Forelimb muscle (tissue), 1 donor: ENCODE measurements around the gene ANKRD45. TPM values are rescaled to one million over a fixed set of nuclear protein-coding genes. Genes with fewer than 3 reads are reported as not detected.
"Not testable (repeated sequence)": the region's sequence is repeated elsewhere in the genome, so short reads cannot be mapped to it uniquely, and the experiment has no call there.

Experiments
- DNase-seq: peaks from one replicate; pipeline ENCODE4 v3.0.0-alpha.2; 2013; ENCODE audit warnings: low read depth
- polyA plus RNA-seq: library from polyadenylated mRNA; unstranded; fragments of 120-200 nt; gene quantifications from one replicate; pipeline ENCODE4 v1.2.1, GENCODE V29; 2013; ENCODE audit not compliant: insufficient read length

ANKRD45 gene, protein sequence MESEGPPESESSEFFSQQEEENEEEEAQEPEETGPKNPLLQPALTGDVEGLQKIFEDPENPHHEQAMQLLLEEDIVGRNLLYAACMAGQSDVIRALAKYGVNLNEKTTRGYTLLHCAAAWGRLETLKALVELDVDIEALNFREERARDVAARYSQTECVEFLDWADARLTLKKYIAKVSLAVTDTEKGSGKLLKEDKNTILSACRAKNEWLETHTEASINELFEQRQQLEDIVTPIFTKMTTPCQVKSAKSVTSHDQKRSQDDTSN
- 0.19 TPM for polyA plus RNA-seq

DNA sequence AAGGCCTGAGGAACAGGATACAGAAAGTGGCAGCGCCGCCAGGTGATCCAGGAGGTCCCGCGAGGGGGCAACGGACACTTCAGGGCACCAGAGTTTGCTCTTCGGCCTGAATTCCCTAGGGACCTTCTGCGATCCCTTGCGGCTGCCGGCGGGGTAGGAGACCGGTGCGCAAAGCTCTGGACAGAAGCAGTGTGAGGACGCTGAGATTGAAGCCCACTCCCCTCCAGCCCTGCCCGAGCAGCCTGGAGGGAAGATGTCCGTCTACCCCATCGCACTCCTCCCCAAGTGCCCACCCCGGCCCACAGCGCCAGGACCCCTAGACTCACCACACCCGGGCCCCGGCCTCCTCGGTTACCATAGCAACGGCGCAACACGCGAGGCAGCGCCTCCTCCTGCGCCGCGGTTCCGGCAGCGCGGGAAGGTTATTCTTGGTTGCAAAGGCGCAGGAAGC lies at the start of gene ANKRD45:
TSS of gene ANKRD45 (minus strand) at position 361 of the 451 bp plus-strand sequence. CDS start 10,433 bp downstream, outside the sequence.
- DNase-seq = peak; percentile 5

DNA sequence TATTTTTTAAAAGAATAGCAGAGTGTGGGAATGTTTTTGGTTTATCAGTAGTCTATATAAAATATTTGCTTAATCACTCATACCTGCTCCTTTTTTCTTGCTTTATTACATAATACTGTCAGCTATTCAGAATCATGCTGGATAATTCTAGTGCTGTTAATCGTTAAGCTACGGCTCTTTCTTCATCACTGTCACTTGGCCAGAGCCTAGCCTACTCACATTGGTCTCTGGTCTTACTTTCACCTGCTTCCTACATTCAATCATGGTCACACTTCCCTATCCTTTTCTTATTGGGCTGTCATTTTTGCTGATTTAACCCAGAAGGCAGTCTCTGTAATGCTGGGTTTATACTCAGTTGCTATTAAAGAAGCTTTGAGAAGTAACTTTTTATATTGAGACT lies 47.6 kb upstream of the ANKRD45 start:
- DNase-seq = no peak

DNA sequence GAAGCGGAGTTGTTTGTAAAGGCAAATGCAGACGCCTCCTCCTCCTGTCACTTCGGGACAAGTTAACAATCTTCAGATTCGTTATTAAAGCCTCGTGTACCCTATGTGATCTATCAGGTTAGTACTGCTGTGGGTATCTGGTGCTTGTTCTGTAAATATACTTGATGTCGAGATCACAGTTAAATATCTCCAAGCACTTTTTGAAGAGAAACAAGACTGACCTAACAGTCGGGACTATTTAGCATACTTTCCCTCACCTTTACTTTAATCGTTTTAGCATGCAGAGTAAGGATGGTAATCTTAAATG lies 45.8 kb upstream of the ANKRD45 start:
- DNase-seq = no peak

DNA sequence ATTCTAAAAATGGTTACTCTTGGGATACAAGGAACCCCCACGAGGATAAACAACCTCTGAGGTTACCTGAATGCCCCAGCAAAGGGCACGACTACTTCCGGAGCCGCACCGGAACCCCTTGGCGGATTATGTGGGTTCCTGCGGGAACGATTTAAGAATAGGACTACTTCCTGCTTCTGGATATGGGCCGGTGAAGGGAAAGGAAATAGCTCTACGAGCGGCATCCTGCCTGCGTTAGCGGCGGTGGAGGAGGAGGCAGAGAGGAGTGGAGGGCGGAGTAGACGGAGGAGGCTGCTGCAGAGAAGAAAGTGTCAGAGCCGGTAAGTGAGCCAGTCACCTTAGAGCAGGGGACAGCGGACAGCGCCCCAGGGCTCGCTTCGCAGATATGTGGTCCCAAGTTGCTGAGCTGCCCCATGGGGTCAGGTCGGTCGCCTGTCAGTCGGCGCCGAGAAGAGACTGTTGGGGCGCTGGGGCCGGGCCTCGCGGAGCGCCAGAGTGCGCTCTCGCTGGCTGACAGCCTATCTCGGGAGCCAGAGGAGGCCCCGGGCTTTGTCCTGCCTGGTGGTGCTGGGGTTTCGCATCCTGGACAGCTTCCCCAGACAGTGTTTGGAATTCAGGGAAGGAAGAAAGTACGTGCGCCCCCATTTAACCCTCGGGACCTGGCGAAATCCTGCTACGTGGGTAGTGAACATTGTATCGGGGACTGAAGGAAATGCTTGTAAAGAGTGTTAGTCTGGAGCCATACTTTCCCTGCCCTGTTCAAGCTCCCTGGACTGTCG lies 45.3 kb upstream of the ANKRD45 start, which contains the start of gene KLHL20:
TSS of gene KLHL20 (plus strand) at position 223 of the 779 bp plus-strand sequence. CDS start 1,063 bp downstream, outside the sequence.
- peak; percentile 62 for DNase-seq

DNA sequence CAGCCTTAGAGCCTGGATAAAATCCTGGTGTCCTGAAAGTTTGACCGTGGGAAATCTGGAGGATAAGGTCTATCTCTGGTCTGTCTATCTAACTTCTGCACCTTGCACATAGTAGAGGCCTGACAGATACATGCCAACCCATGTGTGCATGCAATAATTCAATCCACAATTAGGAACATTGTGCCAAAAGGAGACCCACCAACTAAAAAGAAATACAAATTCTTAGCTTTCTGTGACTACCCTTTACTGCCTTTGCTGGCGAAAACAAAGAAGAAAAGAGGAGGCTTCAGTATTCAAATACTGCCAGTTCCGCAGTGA lies 44.7 kb upstream of the ANKRD45 start:
- DNase-seq = no peak

DNA sequence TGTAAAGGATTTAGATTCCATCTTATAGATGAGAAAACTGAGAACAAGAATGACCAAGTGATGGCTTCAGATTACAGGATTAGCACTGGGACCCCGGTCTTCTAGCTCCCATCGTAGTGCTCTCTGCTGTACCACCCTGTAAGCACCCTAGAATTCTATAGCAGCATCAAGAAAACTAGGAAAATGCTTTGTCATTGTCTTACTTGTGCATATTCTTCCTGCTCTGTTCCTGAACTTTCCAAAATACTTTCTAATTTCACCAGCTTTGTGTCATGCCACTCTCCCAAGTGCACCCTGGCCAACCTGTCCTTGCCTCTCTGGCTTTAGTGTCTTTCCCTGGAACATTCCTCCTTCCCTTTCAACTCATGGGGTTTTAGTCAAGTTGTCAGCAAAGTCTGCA lies 39.1 kb upstream of the ANKRD45 start:
- DNase-seq = no peak

DNA sequence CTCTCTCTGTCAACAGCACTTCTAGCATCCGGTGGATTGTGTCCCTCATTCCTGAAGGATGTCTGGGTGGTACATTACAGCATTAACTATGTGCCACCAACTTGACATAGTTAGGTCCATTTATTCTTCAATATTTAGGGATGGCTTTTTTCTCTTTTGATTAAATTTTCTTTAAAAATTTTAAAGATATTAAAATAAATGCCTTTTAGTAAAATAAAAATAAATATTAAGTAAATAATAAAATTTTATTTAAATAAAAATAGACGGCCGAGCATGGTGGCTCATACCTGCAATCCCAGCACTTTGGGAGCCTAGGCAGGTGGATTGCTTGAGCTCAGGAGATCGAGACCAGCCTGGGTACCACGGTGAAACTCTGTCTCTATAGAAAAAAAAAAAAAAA lies 35.5 kb upstream of the ANKRD45 start:
- no peak for DNase-seq

DNA sequence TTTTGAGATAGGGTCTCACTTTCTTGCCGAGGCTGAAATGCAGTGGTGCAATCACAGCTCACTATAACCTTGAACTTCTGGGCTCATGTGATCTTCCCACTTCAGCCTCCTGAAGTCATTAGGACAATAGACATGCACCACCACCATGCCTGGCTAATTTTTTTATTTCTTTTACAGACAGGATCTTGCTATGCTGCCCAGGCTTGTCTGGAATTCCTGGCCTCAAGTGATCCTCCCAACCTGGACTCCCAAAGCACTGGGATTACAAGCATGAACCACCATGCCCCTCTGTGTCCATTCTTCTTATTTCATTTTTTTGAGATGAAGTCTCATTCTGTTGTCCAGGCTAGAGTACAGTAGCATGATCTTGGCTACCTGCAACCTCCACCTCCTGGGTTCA lies 33.1 kb upstream of the ANKRD45 start:
- DNase-seq = no peak

DNA sequence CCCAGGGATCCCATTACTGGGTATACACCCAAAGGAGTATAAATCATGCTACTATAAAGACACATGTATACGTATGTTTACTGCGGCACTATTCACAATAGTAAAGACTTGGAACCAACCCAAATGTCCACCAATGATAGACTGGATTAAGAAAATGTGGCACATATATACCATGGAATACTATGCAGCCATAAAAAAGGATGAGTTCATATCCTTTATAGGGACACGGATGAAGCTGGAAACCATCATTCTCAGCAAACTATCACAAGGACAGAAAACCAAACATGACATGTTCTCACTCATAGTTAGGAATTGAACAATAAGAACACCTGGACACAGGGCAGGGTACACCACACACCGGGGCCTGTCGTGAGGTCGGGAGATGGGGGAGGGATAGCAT lies 31.6 kb upstream of the ANKRD45 start:
- DNase-seq = not testable (repeated sequence)

DNA sequence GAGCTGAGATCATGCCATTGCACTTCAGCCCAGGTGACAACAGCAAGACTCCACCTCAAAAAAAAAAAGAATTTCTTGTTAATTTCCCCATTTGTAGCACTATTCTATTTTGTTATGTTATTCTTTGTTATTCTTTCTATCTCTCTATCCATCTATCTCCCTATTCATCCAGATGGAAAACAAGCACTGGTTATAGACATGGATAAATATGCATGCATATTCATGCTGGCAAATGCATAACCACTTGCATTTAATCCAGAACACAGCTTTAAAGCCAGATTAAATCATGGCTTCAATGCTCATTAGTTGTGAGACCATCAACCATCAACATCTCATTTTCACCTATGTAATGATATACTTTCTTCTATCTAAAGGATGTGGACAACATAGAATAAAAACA lies 23.6 kb upstream of the ANKRD45 start:
- DNase-seq = no peak

DNA sequence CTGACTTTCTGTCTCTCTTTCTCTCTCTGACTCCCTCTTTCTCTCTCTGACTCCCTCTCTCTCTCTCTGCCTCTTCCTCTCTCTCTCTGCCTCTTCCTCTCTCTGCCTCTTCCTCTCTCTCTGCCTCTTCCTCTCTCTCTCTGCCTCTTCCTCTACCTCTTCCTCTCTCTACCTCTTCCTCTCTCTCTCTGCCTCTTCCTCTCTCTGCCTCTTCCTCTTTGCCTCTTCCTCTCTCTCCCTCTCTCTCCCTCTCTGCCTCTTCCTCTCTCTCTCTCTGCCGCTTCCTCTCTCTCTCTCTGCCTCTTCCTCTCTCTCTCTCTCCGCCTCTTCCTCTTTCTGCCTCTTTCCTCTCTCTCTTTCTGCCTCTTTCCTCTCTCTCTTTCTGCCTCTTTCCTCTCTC lies 18.6 kb upstream of the ANKRD45 start:
- no peak for DNase-seq

DNA sequence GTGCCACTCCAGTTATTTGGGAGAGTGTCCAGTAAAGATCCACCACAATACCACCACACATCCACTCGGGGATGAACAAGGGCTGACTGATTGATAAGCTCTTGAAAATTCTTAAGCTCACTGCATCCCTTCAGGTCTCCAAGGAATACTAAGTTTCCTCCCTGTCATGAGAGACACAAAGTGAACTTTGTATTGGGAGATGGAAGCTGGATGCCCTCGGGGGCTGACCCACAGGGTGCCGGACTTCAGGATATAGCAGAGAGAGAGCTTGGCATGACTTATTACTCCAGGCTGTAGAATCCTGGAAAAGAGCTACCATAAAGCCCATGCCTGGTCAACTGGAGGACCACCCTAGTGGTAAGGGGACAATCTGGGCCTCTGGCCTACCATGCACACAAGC lies 15.5 kb upstream of the ANKRD45 start:
- DNase-seq = not testable (repeated sequence)

DNA sequence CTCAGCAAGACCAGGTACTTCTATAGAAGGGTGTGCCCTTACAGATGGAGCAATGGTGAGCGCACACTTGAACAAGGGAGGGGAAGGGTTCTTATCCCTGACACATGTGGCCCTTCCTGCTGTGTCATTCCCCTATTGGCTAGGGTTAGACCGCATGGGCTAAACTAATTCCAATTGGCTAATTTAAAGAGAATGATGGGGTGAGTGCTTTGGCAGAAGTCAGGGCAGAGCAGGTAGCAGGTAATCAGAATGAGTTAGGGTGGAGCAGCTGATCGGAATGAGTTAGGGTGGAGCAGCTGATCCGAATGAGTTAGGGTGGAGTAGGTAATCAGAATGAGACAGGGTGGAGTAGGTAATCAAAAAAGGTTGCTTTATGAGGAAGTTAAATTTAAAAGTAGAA lies 14.2 kb upstream of the ANKRD45 start:
- not testable (repeated sequence) for DNase-seq

DNA sequence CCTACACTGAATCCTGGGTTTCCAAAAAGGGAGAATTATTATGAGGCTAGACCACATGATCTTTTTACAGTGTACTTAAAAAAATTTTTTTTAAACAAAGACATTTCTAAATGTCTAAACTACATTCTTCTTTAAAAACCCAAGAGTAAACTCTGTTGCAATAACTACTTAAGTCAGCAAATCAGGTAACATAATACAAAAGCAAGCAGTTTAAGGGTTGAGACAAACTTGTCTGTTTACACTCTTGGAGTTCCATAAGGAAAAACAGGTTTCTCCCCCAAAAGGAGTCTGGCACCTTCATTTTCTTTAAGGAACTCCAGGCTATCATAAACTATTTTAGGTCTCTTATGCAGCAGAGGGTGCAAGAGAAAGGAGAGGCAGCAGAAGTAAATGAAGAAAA lies 12.5 kb upstream of the ANKRD45 start:
- DNase-seq = no peak

DNA sequence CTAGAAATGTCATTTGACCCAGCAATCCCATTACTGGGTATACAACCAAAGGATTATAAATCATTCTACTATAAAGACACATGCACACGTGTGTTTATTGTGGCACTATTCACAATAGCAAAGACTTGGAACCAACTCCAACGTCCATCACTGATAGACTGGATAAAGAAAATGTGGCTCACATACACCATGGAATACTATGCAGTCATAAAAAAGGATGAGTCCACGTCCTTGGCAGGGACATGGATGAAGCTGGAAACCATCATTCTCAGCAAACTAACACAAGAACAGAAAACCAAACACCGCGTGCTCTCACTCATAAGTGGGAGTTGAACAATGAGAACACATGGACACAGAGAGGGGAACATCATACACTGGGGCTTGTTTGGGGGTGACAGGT lies 10.5 kb upstream of the ANKRD45 start:
- not testable (repeated sequence) for DNase-seq

DNA sequence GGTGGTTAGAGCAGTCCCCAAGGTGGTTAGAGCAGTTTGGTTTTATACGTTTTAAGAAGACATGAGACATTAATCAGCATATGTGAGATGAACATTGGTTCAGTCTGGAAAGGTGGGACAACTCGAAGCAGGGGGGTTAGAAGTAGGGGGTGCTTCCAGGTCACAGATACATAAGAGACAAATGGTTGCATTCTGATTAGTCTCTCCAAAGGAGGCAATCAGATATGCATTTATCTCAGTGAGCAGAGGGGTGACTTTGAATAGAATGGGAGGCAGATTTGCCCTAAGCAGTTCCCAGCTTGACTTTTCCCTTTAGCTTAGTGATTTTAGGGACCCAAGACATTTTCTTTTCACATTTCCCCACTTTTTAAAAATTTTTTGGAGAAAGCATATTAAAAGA lies 4.8 kb upstream of the ANKRD45 start:
- DNase-seq = not testable (repeated sequence)

DNA sequence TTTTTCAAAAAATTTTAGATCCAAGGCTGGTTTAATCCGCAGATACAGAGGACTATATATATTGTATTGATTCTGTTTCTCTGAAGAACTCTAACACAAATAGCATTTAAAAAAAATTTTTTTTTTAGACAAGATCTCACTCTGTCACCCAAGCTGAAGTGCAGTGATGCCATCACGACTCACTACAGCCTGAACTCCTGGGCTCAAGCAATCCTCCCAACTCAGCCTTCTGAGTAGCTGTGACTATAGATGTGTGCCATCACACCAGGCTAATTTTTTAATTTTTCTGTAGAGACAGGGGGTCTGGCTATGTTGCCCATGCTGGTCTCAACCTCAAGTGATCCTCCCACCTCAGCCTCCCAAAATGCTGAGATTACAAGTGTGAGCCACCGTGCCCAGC lies 3.0 kb downstream of the ANKRD45 start:
- DNase-seq = no peak

DNA sequence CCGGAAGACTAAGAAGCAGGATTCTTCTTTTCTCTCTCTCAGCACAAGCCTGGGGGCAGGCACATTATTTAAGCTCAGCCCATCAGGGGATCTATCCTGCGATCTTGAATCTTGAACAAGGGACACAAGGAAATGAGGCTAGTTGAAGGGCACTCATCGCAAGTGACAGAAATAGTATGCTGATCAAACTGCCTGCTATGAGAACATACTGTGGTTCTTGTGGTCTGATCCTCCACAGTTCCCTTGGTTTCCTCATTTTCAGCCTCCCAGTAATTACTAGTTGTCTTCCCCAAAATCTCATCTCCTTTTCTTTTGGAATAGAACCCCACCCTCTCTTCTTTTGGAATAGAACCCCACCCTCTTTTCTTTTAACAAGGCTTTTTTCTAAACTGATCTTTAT lies 6.5 kb downstream of the ANKRD45 start:
- no peak for DNase-seq

DNA sequence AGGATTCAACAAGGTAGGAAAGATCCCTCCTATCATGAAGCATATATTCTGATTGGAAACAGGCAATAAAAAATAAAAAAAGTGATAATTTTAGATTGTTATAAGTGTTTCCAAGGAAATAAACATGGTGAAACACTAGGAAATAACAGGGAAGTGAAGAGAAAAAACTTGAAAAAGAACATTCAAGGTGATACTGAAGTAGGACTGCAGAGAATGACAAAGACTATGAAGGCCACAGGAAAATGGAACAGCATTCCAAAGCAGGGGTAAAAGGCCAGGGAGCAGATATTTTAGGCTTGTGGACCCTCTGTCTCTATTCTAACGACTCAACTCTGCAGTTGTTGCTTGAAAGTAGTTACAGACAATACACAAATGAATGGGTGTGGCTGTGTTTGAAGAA lies 7.9 kb downstream of the ANKRD45 start:
- no peak for DNase-seq

DNA sequence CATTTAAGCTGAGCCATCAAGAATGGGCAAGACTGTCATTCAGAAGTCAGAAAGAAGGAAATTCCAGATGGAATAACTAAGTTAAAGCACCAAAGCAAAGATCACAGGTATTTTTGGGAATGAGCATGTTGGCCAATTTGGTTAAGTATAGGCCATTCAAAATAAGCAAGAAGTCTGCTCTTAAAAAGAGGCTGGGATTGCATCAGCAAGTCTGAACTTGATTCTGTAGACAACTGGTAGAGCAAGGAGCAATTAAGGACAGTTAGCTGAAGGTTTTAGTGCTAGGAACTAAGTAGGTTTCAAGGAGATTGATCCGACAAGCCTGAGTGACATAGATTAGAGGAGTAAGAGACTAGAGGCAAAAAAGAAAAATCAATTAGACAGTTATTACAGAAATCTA lies 8.4 kb downstream of the ANKRD45 start:
- DNase-seq = no peak

DNA sequence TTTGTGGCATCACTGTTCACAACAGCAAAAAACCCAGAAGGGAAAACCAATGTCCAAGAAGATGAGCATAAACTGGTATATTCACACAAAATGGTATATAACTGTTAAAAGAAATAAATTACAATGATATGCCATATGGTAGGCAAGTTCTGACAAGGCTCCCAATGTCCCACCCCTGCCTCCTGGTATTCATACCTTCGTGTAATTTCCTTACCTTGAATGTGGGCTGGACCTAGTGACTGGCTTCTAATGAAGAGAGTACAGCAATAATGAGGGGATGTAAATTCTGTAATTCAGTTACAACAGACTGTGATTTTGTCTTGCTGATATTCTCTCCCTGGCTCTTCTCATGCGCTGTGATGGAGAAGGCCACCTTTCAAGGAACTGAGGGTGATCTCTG lies 9.3 kb downstream of the ANKRD45 start:
- DNase-seq = no peak

DNA sequence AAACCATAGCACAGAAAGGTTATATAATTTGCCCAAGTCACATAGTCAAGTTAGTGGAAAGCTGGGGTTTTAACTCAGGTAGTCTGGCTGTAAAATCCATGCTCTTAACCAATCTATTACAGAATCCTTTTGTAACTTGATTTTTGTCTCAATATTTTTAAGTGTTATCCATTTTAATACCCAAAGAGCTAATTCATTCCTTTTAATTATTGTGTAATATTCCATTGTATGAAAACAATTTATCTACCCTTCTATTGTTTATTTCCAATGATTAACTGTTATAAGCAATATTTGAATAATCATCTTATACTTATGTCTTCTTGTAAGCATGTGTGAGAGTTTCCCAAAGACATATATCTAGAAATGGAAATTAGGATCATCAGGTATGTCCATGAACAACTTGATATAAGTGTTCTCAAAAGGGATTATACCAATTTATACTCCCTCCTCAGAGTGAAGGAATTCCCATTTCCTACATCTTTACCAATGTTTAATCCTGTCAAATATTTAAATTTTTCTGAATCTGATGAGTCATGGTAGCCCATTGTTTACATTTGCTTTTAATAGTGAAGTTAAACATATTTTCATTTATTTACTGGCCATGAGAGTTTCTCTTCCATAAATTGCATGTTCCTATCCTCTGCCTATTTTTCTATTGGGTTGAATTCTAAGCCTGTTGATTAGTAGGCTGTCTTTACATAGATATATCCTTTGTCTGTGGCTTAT lies 20.6 kb downstream of the ANKRD45 start:
- no peak for DNase-seq

DNA sequence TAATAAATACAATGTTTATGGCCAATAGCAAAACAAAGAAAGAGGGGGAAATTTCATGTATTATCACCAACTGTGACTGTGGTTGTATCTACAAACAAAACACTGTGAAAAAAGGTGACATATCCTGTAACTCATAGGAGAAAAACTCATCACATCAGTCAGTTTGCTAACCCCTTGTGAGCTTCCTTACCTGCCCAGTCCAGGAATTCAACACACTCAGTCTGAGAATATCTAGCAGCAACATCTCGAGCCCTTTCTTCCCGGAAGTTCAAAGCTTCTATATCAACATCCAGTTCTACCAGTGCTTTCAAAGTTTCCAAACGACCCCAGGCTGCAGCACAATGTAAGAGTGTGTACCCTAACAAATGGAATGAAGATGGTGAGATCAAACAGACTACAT lies 23.0 kb downstream of the ANKRD45 start:
- DNase-seq = no peak
